ENCODE data around the gene TMEM63B.

Gene TMEM63B

DNA sequence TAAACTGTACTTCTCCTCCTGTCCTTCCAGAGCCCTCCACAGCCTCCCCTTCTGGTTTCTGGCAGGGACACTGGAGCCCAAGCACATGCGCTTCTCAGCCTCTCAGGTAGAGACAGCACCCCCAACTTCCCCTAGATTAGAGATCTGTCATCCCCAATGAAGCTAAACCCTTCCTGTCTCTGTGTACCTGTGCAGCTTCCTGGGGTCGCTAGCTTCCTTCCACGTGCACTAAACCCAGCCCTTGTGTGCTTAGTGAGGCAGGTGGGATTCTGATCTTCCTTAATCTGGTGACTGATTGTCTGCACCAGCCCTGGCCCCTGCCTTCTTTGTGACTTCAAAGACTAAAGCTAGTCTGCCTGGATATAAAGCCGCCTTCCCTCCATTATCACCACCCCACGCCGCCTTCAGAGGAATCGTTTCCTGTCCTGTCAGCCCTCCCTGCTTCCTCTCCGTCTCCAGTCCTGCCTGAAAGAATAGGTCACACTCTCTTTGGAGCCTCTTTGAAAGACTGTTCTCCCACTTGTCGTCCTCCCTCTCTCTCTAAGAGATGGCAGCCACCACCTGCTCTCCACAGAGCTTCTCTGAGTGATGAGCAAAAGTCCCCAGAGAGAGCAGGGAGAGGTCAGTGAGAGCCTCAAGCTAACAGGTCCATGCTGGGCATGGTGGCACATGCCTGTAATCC lies 58.7 kb downstream of the TMEM63B start:
- no peak overlapping the region for H3K4me3 ChIP-seq (replicated peaks; ENCODE audit: low read depth, low read length)
- TF ChIP-seq, protein P1, sequence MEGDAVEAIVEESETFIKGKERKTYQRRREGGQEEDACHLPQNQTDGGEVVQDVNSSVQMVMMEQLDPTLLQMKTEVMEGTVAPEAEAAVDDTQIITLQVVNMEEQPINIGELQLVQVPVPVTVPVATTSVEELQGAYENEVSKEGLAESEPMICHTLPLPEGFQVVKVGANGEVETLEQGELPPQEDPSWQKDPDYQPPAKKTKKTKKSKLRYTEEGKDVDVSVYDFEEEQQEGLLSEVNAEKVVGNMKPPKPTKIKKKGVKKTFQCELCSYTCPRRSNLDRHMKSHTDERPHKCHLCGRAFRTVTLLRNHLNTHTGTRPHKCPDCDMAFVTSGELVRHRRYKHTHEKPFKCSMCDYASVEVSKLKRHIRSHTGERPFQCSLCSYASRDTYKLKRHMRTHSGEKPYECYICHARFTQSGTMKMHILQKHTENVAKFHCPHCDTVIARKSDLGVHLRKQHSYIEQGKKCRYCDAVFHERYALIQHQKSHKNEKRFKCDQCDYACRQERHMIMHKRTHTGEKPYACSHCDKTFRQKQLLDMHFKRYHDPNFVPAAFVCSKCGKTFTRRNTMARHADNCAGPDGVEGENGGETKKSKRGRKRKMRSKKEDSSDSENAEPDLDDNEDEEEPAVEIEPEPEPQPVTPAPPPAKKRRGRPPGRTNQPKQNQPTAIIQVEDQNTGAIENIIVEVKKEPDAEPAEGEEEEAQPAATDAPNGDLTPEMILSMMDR (IDR thresholded peaks at IDR 0.05; ENCODE audit: insufficient read depth, low read length, poor library complexity, severe bottlenecking): no peak
- H3K36me3 ChIP-seq (ENCODE audit: control insufficient read depth, insufficient read depth, low read length): no peaks in the 10 kb centered on the region
- DNase-seq (ENCODE audit: extremely low read depth, insufficient read length): no peak
- no peaks in the 10 kb centered on the region for H3K27me3 ChIP-seq (replicated peaks; ENCODE audit: control insufficient read depth, insufficient read depth, low read length)

DNA sequence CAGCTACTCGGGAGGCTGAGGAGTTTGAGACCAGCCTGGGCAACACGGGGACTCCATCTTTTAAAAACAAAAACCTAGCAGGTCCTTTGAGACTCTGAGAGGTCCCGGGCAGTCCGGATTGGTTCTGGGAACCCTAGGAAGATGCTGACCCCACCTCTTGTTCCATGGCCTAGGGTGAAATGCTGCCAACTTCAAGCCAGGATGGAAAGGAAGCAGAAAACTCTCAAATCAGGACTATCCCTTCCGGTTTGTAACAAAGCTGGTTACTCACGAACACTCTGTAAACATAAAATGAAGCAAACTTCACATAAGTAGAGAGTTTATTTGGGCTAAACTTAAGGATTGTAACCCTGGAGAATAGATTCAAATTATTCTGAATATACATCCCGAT lies 59.3 kb downstream of the TMEM63B start:
- Histone ChIP-seq H3K4me3 (replicated peaks; ENCODE audit: low read depth, low read length) (no peak overlapping the region), H3K36me3 (ENCODE audit: control insufficient read depth, insufficient read depth, low read length) (no peaks in the 10 kb centered on the region), H3K27me3 (replicated peaks; ENCODE audit: control insufficient read depth, insufficient read depth, low read length) (no peaks in the 10 kb centered on the region)
- DNase-seq (ENCODE audit: extremely low read depth, insufficient read length): no peak
- TF ChIP-seq, protein P1 (IDR thresholded peaks at IDR 0.05; ENCODE audit: insufficient read depth, low read length, poor library complexity, severe bottlenecking): no peak

DNA sequence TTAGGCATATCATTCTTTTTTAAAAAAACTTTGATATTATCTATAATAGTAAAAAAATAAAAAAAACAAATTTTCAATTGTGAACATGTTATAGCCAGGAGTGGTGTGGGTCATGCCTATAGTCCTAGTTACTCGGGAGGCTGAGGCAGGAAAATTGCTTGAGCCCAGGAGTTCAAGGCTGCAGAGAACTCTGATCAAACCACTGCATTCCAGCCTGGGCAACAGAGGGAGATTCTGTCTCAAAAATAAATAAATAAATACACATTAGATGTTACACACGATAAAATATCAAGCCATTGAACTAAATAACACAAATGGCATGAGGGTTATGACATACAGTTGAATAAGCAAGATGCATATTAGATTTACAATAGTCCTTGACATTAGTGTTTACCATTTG lies 61.5 kb downstream of the TMEM63B start:
- DNase-seq (ENCODE audit: extremely low read depth, insufficient read length): no peak
- TF ChIP-seq, protein P1 (IDR thresholded peaks at IDR 0.05; ENCODE audit: insufficient read depth, low read length, poor library complexity, severe bottlenecking): no peak
- H3K36me3 ChIP-seq (ENCODE audit: control insufficient read depth, insufficient read depth, low read length): no peaks in the 10 kb centered on the region
- H3K4me3 ChIP-seq (replicated peaks; ENCODE audit: low read depth, low read length): no peak overlapping the region
- no peaks in the 10 kb centered on the region for H3K27me3 ChIP-seq (replicated peaks; ENCODE audit: control insufficient read depth, insufficient read depth, low read length)

DNA sequence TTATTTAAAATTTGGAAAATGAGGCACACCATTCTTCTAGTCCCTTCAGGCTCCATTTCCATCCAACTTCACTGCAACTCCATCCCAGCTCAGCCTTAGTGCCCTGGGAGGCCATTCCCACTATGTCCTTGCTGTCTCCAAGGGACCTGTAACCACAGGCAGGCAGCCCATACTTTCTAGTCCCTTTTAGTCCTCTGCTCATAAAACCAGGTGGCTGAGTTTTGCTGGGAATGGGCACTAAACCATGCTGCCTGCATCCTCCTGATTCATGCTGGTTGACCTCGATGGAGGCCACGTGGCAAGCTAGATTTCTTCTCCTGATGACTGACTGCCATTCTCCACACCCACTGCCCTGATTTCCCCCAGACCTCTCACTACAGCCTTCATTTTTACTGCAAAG lies 61.9 kb downstream of the TMEM63B start:
- DNase-seq (ENCODE audit: extremely low read depth, insufficient read length): no peak
- TF ChIP-seq, protein P1 (IDR thresholded peaks at IDR 0.05; ENCODE audit: insufficient read depth, low read length, poor library complexity, severe bottlenecking): no peak
- no peaks in the 10 kb centered on the region for H3K27me3 ChIP-seq (replicated peaks; ENCODE audit: control insufficient read depth, insufficient read depth, low read length)
- H3K36me3 ChIP-seq (ENCODE audit: control insufficient read depth, insufficient read depth, low read length): no peaks in the 10 kb centered on the region
- no peak overlapping the region for H3K4me3 ChIP-seq (replicated peaks; ENCODE audit: low read depth, low read length)

DNA sequence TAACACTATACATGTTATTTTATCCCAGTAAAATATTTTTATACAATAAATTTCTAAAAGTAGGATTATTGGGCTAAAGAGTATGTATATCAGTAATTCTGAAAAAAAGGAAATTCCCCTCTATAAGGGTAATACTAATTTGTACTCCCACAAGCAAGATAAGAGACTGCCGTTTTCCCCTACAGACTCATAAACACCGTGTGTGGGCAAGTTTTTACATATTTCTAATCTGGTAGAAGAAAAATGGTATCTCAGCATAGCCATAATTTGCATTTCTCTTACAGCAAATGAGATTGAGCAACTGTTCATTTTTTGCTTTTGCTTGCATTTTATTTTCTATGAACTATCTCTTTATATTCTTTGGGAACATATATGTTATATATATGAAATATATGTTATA lies 63.4 kb downstream of the TMEM63B start:
- Histone ChIP-seq H3K4me3 (replicated peaks; ENCODE audit: low read depth, low read length) (no peak overlapping the region), H3K27me3 (replicated peaks; ENCODE audit: control insufficient read depth, insufficient read depth, low read length) (no peaks in the 10 kb centered on the region), H3K36me3 (ENCODE audit: control insufficient read depth, insufficient read depth, low read length) (no peaks in the 10 kb centered on the region)
- TF ChIP-seq, protein P1 (IDR thresholded peaks at IDR 0.05; ENCODE audit: insufficient read depth, low read length, poor library complexity, severe bottlenecking): no peak
- DNase-seq (ENCODE audit: extremely low read depth, insufficient read length): no peak

Measured in GM06990 (cell line).